CD1c-positive myeloid dendritic cell (primary cell): ENCODE results near the gene TRAPPC12.
A peak's percentile ranks its signal among the peaks of the same experiment; 100 is the strongest.

Experiments used
- DNase-seq: peaks from one replicate; pipeline ENCODE4 v3.0.0-alpha.2; 2016; ENCODE audit errors: extremely low spot score

The TRAPPC12 gene

DNA sequence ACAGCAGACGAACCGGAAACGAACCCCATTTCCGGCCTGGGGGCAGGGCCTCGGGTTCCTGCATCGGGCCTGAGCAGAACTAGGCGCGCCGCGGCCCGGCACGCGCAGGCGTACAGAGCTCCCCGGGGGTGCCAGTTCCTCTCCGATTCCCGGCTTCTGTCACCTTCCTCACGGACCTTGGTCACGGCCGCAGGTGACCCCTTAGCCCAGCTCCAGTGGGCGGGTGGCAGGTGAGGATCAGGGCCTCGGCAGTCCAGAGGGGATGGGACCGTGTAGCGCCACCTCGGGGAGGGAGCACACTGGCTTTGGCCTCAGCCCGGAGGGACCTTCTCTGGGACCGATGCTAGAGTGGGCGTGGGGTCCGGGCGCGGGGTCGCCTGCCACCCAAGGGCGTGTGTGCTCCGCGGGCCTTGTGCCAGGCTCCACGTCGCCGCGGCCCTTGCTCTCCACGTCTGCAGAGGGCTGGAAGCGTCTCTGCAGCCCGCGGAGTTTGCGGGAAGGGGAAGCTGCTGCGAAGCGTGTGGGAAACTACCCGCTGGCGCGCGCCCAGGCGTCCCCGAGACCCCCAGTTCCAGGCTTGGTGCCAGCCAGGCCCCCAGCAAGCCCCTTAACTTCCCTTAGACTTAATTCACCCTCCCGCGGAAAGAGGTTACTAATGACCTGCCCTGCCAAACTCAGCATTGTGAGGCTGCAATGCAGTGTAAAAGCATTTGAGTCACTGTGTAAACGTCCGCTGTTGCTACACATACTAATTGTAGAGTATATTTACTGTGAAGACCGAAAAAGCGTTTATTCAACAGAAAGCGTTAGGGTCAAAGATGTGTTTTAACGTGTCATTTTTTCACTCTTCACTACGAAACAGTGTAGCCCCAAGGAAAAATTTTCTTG, at the start of gene TRAPPC12:
TRAPPC12 (plus strand) TSS at position 48 of the 888 bp plus-strand sequence. CDS start 7,930 bp downstream, outside the sequence.
- DNase-seq = peak; percentile 95

DNA sequence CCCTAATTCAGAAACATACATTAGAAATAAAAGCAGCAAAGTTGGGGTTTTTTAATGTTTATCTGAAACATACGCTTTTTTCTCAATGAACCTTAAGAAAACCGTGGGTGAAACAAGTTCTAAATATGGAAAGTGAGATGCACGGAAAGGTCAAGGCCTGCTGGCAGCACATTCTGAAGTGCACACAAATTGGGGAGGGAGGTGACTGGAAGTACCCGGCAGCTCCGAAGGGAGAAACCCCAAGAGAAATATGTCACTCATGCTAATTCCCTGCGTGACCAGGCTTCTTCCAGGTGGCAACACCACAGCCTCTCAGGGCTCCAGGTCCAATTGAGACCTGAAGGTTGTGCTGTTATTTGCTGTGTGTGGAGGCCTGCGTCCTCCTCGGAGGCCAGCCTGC, 47.4 kb upstream of the TRAPPC12 start:
- no peak for DNase-seq

DNA sequence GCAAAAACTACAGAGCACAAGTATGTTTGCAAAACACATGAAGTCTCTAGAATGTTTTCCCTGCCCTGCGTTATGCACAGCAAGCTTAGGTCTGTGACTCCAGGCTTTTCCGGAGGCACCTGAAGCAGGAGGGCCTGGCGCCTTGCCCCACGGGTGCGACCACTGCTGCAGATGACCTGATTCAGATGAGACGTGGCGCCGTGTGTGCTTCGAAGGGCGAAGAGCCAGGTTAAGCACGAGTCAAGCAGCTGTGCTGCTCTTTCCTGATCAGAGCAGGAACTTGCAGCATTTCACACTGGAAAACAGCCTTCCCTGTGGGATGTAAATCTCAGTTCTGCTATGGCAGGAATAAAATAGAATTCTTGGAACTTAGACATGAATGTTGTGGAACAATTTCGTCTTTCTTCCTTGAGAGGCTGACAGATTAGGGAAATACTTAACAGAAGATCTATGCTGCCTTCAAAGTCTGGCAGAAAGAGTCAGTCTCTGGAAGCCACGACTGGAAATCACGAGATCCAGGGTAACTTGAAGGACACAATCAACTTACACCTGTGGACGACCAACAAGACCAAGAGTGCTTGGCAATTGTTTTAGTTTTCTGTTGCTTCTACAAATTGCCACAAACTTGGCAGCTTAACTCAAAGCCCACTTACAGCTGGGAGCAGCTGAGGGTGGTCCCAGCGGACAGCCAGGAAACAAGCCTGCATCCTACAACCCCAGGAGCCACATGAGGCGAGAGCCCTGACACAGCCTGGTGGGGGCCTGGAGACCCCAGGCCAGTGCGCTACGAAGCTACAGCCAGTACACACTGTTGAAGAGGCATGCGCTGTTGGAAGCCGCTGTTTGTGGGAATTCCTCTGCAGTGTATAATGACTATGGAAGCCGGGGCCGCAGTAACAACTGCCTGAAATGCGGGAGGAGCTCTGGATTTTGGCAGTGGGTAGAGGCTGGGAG, 44.8 kb upstream of the TRAPPC12 start:
- no peak for DNase-seq

DNA sequence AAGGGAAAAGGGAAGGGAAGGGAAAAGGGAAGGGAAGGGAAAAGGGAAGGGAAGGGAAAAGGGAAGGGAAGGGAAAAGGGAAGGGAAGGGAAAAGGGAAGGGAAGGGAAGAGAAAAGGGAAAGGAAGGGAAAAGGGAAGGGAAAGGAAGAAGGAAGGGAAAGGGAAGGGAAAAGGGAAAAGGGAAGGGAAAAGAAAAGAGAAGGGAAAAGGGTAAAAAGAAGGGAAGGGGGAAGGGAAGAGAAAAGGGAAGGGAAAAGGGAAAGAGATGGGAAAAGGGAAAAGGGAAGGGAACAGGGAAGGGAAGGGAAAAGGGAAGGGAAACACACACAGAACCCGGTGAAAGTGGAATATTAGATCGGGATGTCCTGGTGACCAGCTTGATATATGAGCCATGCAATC, 42.6 kb upstream of the TRAPPC12 start:
- no peak for DNase-seq

DNA sequence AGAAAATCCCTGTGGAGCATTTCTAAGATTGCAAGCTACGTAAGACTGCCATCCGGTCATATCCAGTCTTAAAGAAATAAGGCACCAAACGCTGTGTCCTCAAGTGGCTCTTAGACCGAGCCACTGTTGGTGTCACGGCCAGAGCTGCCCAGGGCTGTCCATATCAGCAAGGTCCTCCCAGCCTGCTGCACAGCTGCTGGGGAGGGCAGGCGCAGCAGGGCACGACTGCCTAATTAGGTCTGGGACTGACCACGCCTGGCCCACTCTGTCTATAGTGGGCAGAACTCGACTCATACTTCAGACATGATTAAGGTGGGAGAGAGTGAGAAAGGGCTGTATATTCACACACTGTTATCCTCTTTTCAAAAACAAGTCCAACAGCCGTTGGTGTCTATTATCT, 41.2 kb upstream of the TRAPPC12 start:
- no peak for DNase-seq

DNA sequence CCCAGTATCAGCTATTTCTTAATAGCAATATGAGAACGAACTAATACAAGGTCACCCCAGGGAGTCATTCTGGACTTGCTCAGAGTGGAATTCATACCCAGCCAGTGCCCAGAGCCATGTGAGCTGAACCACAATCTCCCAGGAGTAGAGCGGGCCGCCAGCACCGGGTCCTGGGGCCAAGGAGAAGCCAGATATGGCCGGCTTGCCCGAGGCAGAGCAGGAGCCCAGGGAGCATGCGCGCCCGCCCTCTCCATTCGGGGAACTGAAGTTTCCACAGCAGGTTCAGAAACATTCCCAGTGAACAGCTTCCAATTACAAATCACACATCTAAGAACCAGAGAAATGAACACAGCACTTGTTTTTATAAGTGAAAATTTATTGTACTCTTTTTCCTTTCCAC, 39.4 kb upstream of the TRAPPC12 start:
- DNase-seq = no peak

DNA sequence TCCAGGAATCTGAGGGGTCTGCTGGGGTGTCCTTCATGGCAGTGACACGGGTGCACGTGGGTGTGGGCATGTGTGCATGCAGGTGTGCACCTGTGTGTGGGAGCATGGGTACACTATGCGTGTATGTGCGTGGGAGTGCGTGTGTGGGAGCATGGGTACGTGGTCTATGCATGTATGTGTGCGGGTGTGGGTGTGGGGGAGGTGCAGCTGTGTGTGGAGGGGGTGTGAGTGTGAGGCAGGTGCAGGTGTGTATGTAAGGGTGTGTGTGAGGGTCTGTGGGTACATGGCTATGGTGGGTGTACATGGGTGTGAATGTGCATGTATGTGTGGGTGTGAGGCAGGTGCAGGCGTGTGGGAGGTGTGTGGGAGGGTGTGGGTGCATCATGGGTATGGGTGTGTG, 38.2 kb upstream of the TRAPPC12 start:
- DNase-seq = no peak

DNA sequence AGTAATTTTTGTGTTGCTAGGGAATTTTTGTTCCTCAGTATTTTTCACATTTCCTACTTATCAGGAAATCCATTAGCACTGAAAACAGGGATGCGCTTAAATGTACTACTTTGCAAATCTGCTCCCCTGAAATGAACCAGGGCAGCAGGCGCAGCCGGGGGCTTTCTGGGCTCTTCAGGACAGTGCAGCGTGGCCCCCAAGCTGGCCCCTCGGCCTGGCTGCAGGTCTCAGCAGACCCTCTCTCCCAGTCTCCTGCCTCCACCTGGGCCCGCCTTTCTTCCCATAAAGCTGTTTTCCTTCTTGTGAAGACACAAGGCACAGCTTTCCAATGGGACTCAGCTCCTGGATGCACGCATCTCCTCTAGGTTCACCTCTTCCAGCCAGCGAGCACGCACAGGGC, 37.2 kb upstream of the TRAPPC12 start:
- DNase-seq = no peak

DNA sequence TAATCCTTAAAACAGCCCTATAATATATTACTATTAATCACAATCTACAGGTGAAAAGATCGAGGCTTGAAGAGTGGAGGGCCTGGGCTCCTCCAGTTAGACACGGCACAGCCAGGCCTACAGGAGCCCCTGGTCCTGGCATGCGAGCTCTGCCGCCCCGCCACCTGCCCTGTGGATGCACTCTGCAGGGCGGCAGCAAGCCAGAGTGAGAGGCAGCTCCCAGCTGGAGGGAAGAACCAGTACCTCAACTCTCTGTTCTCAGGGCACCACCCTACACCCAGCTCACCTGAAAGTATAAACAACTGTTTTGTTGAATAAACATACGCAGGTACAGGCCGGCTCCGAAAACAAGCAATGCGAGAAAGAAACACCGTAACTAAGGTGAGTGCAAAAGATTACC, 36.5 kb upstream of the TRAPPC12 start:
- no peak for DNase-seq

DNA sequence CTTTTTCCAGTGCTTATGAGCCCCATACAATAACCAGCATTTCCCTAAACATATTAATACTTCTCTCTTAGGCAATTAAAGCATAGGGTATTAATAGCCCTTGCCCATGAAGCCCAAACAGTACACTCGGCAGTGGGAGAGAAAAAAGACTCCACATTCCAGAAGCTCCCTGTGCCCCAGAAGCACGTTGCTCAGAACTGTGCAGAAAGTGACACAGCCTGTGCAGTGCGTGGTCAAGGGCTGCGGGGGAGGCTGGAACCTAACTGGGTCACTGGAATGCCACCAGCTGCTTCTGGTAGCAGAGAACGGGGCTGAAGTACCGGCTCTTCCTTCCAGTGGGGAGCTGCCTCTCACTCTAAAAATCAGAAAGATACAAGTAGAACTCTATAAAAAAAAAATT, 34.6 kb upstream of the TRAPPC12 start:
- no peak for DNase-seq

DNA sequence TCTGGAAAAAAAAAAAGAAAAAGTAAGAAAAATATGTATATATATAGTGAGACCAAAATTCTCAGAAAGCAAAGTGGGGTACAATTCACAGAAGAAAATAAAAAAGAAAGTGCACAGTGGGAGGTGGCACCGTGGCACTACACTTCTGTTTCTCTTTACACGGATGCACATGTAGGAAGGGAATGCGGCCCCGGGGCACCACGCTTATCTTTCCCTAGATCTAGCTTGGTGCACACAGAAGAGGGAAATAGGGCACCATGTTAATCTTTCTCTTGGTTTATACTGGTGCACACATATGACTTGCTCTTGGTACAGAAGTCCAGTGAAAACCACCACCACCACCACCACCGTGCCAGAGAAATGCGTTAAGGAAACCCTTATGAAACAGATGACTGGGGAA, 33.9 kb upstream of the TRAPPC12 start:
- no peak for DNase-seq

DNA sequence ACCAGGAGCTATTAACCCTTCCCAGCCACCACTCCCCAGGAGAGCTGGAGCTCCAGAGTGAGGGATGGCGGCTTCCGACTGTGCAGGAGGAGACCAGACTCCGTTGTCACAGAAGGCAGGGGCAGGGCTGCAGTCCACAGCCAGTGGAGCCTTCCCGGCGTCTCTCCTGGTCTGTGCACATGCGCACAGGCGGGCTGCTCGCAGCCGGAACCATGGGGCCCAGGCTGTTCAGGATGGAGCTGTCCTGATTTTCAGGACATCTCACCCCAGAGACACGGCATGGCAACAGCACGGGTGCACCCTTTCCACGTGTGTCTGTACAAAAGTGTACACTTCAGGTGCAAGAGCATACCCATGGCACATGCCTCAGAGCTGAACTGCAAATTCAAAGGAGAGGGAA, 30.7 kb upstream of the TRAPPC12 start:
- no peak for DNase-seq

DNA sequence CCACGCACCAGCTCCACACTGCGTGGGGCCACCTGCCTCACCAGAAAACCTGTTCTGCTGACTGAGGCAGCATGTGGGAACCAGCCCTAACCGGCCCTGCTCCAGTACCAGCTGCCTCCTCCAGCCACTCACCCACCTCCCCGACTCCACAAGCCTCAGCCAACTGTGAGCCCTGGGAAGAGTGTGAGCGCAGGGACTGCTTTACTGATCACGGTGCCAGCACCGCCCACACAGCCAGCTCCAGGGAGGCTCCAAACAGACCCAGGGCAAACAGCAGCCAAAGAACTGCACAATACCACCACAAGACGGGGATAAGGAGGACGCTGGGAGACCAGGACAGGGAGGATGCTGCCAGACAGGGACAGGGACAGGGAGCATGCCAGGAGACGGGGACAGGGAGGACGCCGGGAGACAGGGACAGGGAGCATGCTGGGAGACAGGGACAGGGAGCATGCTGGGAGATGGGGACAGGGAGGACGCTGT, 30.2 kb upstream of the TRAPPC12 start:
- no peak for DNase-seq

DNA sequence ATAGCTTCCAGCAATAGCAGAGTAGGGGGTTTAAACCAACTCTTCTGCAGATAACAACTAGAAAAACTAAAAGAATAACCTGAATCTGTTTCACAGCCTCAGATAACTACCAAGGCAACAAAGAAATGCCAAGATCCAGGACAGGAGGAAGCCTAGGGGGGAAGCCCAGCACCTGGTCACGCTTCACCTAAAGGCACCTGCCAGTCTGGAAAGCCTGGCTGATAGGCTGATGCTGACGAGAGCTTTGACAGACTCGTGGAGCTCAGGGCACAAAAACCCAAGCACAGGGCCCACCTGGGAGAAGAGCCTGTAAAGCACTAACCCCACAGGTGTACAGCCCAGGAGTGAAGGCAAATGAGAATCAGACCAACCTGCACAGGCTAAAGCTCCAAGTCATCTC, 24.5 kb upstream of the TRAPPC12 start:
- no peak for DNase-seq

DNA sequence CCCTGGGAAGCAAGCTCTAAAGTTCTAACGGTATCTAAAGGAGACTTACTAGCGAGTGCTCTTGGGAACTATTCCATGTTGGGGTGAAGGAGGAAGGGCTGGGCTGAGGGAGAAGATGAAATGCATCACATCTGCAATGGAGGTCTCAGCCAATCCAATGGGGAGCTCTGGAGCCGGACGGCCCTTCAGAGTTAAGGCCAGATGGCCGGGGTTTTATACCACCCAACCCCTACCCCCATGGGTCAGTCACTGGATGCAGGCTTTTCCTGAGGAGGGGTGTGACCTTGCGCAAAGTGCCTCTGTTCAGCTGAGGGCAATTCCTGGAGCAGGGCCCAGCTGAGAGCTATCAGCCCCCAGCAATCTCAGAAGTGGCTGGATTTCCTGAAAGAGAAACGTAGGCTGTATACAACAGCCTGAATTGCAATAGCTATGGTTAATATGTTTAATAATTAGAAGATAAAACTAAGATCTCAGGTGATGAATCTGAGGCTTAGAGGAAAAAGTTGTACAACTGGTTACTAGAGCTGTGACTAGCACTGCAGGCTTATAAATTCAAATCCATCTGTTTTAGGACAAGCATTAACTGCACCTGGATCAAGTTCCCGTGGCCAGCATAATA, 23.4 kb upstream of the TRAPPC12 start:
- no peak for DNase-seq

DNA sequence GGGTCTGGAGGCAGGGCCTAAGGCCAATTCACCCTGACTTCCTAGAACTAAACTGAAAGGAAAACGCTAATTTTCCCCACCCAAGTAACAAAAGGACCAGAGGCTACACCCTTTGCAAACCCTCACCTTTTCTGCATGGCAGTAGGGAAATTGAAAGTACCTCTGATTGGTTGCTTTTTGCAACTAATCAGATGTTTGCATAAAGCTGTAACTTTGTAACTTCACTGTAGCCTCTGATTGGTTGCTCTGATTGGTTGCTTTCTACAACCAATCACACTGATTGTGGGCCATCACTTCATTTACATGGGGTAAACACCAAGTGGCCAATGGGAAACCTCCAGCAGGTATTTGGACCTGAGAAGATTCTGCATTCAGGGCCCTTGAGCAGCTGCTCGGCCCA, 22.7 kb upstream of the TRAPPC12 start:
- no peak for DNase-seq

DNA sequence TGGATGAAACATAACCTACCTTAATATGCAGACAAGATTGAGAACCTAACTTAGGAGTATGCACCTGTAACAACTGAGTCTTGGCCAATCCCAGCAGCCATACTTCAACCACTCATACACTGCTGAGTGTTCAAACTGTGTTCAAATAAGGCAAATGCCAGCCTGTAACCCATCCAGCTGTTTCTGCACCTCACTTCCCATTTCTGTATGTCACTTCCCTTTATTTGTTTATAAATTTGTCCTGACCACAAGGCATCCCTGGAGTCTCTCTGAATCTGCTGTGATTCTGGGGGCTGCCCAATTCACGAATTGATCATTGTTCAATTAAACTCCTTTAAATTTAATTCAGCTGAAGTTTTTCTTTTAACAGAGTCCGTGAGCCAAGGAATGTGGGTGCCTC, 22.0 kb upstream of the TRAPPC12 start:
- DNase-seq = peak; percentile 35

DNA sequence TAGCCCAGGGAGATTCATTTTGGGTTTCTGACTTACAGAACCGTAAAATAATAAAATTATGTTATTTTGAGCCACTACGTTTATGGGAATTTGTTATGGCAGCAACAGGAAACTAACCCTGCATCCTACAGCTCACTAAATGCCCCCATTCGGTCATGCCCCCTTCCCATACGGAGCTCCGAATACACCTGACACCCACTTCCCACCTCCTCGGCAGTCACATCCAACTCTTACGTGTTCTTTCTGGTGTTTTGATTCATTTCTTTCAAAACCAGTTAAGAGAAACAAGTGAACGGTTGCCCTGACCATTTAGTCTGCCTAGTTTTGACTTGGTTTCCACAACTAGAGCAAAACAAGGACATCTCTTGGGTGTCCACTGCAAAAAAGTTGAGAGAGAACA, 21.6 kb upstream of the TRAPPC12 start:
- no peak for DNase-seq

DNA sequence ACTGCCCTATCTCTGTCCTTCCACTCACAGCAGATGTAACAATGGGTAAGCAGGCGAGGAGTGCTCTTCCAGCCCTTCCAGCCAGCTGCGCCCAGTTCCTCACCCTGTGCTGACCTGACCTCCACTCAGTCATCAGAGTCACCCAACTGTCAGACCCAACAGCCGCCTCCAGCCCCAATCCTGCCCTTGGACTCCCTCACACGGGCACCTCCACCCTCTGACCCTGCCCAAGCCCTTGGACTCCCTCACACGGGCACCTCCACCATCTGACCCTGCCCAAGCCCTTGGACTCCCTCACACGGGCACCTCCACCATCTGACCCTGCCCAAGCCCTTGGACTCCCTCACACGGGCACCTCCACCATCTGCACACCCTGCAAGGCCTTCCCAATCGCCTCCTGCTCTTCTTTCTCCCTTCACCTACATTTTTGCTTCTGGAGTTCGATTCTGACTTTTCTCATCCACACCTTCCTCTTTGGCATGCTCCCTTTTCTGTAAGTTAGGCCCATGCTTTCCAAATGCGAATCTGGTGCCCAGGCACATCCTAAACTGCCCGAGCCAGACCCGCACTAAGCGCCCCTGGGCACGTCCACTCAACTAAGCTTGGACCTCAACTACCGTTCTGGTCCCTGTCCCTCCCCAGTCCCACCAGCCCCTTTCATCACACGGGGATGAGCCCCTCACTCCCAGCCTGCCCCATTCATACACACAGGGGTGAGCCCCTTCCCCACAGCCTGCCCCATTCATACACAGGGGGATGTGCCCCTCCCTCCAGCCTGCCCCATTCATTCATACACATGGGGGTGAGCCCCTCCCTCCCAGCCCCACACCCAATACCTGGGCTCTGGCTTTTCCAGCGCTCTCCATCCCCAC, 17.7 kb upstream of the TRAPPC12 start:
- DNase-seq = no peak

DNA sequence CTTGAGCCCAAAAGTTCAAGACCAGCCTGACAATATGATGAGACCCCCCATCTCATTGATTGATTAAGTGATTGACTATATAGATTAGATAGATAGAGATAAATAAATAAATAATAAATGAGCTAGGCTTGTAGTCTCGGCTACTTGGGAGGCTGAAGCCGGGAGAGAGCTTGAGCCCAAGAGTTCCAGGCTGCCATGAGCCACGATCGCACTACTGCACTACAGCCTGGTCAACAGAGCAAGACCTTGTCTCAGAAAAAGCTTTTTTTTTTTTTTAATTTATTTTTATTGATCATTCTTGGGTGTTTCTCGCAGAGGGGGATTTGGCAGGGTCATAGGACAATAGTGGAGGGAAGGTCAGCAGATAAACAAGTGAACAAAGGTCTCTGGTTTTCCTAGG, 14.3 kb upstream of the TRAPPC12 start:
- DNase-seq = no peak

DNA sequence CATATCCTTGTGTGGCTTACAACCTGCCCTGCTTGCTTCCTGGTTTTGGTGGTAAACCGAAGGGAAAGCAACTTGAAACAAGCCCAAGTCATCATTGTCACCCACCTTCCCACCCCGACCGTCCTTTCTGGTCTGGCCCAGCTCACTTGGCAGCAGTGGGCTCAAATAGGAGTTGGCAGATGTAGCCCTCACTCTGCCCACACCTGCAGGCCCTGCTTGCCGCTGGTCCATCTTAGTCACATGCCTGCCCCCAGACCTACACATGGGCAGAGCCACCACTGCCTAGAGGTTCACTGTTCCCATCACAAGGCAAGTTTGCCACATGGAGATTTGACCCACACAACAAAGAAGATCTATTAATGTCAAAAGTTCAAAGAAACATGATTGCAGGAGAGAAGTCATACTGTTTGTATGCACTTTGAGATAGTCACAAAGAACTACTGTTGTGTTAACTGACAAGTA, 11.2 kb upstream of the TRAPPC12 start:
- no peak for DNase-seq
